Neural cell (in vitro differentiated cells): ENCODE results near the gene TPCN1. TPM values are rescaled to one million over a fixed set of nuclear protein-coding genes. Genes with fewer than 3 reads are reported as not detected.

Experiments used
- H2AFZ ChIP-seq: fragments of 200-600, 300-800 bp; sonication (generic), shearing (Covaris generic); 2 replicates; pipeline ENCODE4 v1.6.0; 2014; ENCODE audit warnings: low read depth, mild to moderate bottlenecking, antibody characterized with exemption, low read length, moderate library complexity
- H3F3A ChIP-seq: fragments of 200-600 bp; shearing (Covaris generic); 2 replicates; pipeline ENCODE4 v1.6.1; 2016; ENCODE audit warnings: mild to moderate bottlenecking, moderate library complexity, mixed read lengths, antibody characterized with exemption, low read length; ENCODE audit not compliant: insufficient read depth, poor library complexity, severe bottlenecking
- H3K27ac ChIP-seq: fragments of 200-600, 300-800 bp; sonication (generic), shearing (Covaris generic); 2 replicates; pipeline ENCODE4 v1.5.1; 2014; ENCODE audit warnings: mild to moderate bottlenecking, low read length, moderate library complexity
- H3K27me3 ChIP-seq: fragments of 300-800, 200-600 bp; sonication (generic), shearing (Covaris generic); 2 replicates; pipeline ENCODE4 v1.6.0; 2014; ENCODE audit warnings: mild to moderate bottlenecking, low read depth, low read length, moderate library complexity; ENCODE audit not compliant: insufficient read depth
- H3K36me3 ChIP-seq: fragments of 300-800, 200-600 bp; sonication (generic), shearing (Covaris generic); 2 replicates; pipeline ENCODE4 v1.5.1; 2014; ENCODE audit warnings: mild to moderate bottlenecking, antibody characterized with exemption, low read length, moderate library complexity; ENCODE audit not compliant: insufficient read depth
- H3K4me2 ChIP-seq: fragments of 300-800, 200-600 bp; sonication (generic), shearing (Covaris generic); 2 replicates; pipeline ENCODE4 v1.6.0; 2014; ENCODE audit warnings: mild to moderate bottlenecking, low read length
- H3K4me3 ChIP-seq: fragments of 300-800, 200-600 bp; sonication (generic), shearing (Covaris generic); 2 replicates; pipeline ENCODE4 v1.5.1; 2014; ENCODE audit warnings: mild to moderate bottlenecking, low read length, moderate library complexity
- H3K79me2 ChIP-seq: fragments of 200-600 bp; shearing (Covaris generic); replicated peaks from 2 replicates; pipeline ENCODE4 v1.6.0; 2014; ENCODE audit warnings: mild to moderate bottlenecking, low read length, moderate library complexity; ENCODE audit not compliant: insufficient read depth
- H3K9ac ChIP-seq: fragments of 300-800, 200-600 bp; sonication (generic), shearing (Covaris generic); 2 replicates; pipeline ENCODE4 v1.6.1; 2016; ENCODE audit warnings: mild to moderate bottlenecking, low read length, mixed read lengths
- H3K9me2 ChIP-seq: fragments of 200-600 bp; shearing (Covaris generic); 2 replicates; pipeline ENCODE4 v1.6.1; 2016; ENCODE audit warnings: mild to moderate bottlenecking, low read length, mixed read lengths; ENCODE audit not compliant: insufficient read depth
- H3K9me3 ChIP-seq: fragments of 200-600, 300-800 bp; sonication (generic), shearing (Covaris generic); 2 replicates; pipeline ENCODE4 v1.6.1; 2016; ENCODE audit warnings: mild to moderate bottlenecking, mixed run types, low read length, moderate library complexity, mixed read lengths
- H4K20me1 ChIP-seq: fragments of 200-600 bp; shearing (Covaris generic); 2 replicates; pipeline ENCODE4 v1.6.1; 2016; ENCODE audit warnings: mild to moderate bottlenecking, mixed run types; ENCODE audit not compliant: insufficient read depth
- CTCF ChIP-seq: fragments of 450-650 bp; IDR thresholded peaks from 2 replicates; pipeline ENCODE4 v1.5.1; 2014; ENCODE audit warnings: antibody characterized with exemption, mild to moderate bottlenecking, moderate library complexity; ENCODE audit not compliant: poor library complexity, severe bottlenecking
- EP300 ChIP-seq: fragments of 450-650 bp; conservative IDR thresholded peaks from 2 replicates; pipeline ENCODE4 v1.6.1; 2014; ENCODE audit warnings: antibody characterized with exemption, mild to moderate bottlenecking, moderate library complexity; ENCODE audit not compliant: poor library complexity, severe bottlenecking
- EZH2 ChIP-seq: fragments of 200-600, 300-800 bp; shearing (Covaris generic), sonication (generic); IDR thresholded peaks from 2 replicates; pipeline ENCODE4 v1.6.1; 2014; ENCODE audit warnings: antibody characterized with exemption, low read length, borderline replicate concordance, mild to moderate bottlenecking; ENCODE audit not compliant: insufficient read depth, poor library complexity, severe bottlenecking
- MXI1 ChIP-seq: fragments of 450-650 bp; conservative IDR thresholded peaks from 2 replicates; pipeline ENCODE4 v1.6.1; 2014; ENCODE audit warnings: antibody characterized with exemption, mild to moderate bottlenecking; ENCODE audit not compliant: poor library complexity, severe bottlenecking
- POLR2AphosphoS5 ChIP-seq: IDR thresholded peaks from 2 replicates; pipeline ENCODE4 v1.6.1; 2012
- RAD21 ChIP-seq: fragments of 450-650 bp; conservative IDR thresholded peaks from 2 replicates; pipeline ENCODE4 v1.6.1; 2014; ENCODE audit warnings: antibody characterized with exemption, mild to moderate bottlenecking, moderate library complexity
- SMC3 ChIP-seq: fragments of 450-650 bp; conservative IDR thresholded peaks from 2 replicates; pipeline ENCODE4 v1.6.1; 2014; ENCODE audit warnings: antibody characterized with exemption, mild to moderate bottlenecking, moderate library complexity; ENCODE audit not compliant: poor library complexity
- TAF1 ChIP-seq: IDR thresholded peaks from 2 replicates; pipeline ENCODE4 v1.6.1; 2012; ENCODE audit warnings: low read depth
- polyA plus RNA-seq: library from polyadenylated mRNA; depleted of rRNA; stranded (reverse); fragments of >200 nt; gene quantifications from 2 replicates; pipeline ENCODE4 v1.2.3, GENCODE V29; 2014
- TF ChIP-seq, protein P1 (sequence below): IDR thresholded peaks from 2 replicates; pipeline ENCODE4 v1.6.1; 2012; ENCODE audit warnings: borderline replicate concordance

The TPCN1 gene
- polyA plus RNA-seq, 1 donor from 2014 or later = 4.0 TPM

DNA sequence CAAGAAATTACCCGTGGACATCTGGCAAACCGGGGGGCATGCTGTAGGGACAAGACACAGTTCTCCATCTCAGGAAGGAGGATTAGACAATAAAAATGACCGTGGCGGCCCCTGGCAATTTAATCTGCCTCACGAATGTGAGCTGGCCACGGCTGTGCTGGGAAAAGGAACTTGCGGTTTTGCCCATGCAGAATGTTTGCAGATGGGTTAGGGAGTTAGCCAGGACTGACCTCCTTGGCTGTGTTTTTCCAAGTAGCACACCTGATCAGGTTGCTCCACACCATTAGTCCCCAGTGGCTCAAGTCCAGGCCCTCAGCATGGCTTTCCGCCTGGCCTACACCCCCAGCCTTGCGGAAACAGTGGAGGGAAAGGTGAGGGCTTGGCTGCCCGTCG is 20.8 kb downstream of the TPCN1 start:
- no peaks in the 10 kb centered on the region for H3K36me3 ChIP-seq
- H3K27ac ChIP-seq = no peak overlapping the region
- H3K9me2 ChIP-seq = no peaks in the 10 kb centered on the region
- no peak for TF ChIP-seq CTCF
- no peak overlapping the region for H3K9ac ChIP-seq
- no peak overlapping the region for H3K4me3 ChIP-seq
- H3K27me3 ChIP-seq = no peaks in the 10 kb centered on the region
- H3K79me2 ChIP-seq = no peaks in the 10 kb centered on the region
- no peak overlapping the region for H2AFZ ChIP-seq
- H4K20me1 ChIP-seq = no peaks in the 10 kb centered on the region
- H3F3A ChIP-seq = no peaks in the 10 kb centered on the region
- H3K4me2 ChIP-seq = no peak overlapping the region
- no peaks in the 10 kb centered on the region for H3K9me3 ChIP-seq

GRCh38 chr12:113242560-113242959 is 21.3 kb downstream of the TPCN1 start:
- H3K4me2 ChIP-seq = no peak overlapping the region
- H3F3A ChIP-seq = no peaks in the 10 kb centered on the region
- no peak overlapping the region for H3K4me3 ChIP-seq
- TF ChIP-seq EP300 = no peak
- TF ChIP-seq SMC3 = no peak
- TF ChIP-seq TAF1 = no peak
- TF ChIP-seq RAD21 = no peak
- TF ChIP-seq, protein P1, sequence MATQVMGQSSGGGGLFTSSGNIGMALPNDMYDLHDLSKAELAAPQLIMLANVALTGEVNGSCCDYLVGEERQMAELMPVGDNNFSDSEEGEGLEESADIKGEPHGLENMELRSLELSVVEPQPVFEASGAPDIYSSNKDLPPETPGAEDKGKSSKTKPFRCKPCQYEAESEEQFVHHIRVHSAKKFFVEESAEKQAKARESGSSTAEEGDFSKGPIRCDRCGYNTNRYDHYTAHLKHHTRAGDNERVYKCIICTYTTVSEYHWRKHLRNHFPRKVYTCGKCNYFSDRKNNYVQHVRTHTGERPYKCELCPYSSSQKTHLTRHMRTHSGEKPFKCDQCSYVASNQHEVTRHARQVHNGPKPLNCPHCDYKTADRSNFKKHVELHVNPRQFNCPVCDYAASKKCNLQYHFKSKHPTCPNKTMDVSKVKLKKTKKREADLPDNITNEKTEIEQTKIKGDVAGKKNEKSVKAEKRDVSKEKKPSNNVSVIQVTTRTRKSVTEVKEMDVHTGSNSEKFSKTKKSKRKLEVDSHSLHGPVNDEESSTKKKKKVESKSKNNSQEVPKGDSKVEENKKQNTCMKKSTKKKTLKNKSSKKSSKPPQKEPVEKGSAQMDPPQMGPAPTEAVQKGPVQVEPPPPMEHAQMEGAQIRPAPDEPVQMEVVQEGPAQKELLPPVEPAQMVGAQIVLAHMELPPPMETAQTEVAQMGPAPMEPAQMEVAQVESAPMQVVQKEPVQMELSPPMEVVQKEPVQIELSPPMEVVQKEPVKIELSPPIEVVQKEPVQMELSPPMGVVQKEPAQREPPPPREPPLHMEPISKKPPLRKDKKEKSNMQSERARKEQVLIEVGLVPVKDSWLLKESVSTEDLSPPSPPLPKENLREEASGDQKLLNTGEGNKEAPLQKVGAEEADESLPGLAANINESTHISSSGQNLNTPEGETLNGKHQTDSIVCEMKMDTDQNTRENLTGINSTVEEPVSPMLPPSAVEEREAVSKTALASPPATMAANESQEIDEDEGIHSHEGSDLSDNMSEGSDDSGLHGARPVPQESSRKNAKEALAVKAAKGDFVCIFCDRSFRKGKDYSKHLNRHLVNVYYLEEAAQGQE = no peak
- no peak for TF ChIP-seq EZH2
- TF ChIP-seq CTCF = no peak
- TF ChIP-seq MXI1 = no peak
- no peak for TF ChIP-seq POLR2AphosphoS5
- no peaks in the 10 kb centered on the region for H4K20me1 ChIP-seq
- no peaks in the 10 kb centered on the region for H3K36me3 ChIP-seq
- H3K9me2 ChIP-seq = no peaks in the 10 kb centered on the region
- no peaks in the 10 kb centered on the region for H3K9me3 ChIP-seq
- no peak overlapping the region for H2AFZ ChIP-seq
- H3K79me2 ChIP-seq = no peaks in the 10 kb centered on the region
- no peak overlapping the region for H3K27ac ChIP-seq
- H3K9ac ChIP-seq = no peak overlapping the region
- H3K27me3 ChIP-seq = no peaks in the 10 kb centered on the region
